ENCODE data around the gene EXOC2. TPM values are rescaled to one million over a fixed set of nuclear protein-coding genes. Genes with fewer than 3 reads are reported as not detected.

EXOC2 gene
- polyA plus RNA-seq, 1 donor (not counting 4 experiments of a cell fraction or from before 2014, with no cell fraction given): 28.4 TPM

- H3K9ac ChIP-seq (ENCODE audit: control insufficient read depth, extremely low read depth, insufficient read depth, low read length): no peak overlapping the region
Measured at GRCh38 chr6:451847-452246, 241.1 kb downstream of the EXOC2 start.

GRCh38 chr6:451336-451735, 241.6 kb downstream of the EXOC2 start:
- H3K9me3 ChIP-seq (ENCODE audit: control insufficient read depth, low read depth, low read length): no peaks in the 10 kb centered on the region
- no peak overlapping the region for H3K4me2 ChIP-seq (ENCODE audit: control insufficient read depth, extremely low read depth, insufficient read depth, low read depth, low read length)
- H3K79me2 ChIP-seq (ENCODE audit: control insufficient read depth, insufficient read depth, low read length): no peaks in the 10 kb centered on the region
- no peaks in the 10 kb centered on the region for H3K9me1 ChIP-seq (ENCODE audit: control insufficient read depth, extremely low read depth, insufficient read depth, low read length)
- no peak overlapping the region for H3K9ac ChIP-seq (ENCODE audit: control insufficient read depth, extremely low read depth, insufficient read depth, low read length)
- H3K36me3 ChIP-seq (ENCODE audit: control insufficient read depth in 2 of 2, extremely low read depth in 1 of 2, insufficient read depth in 2 of 2, low read length in 2 of 2): no peaks in the 10 kb centered on the region
- FAIRE-seq: no peak
- no peaks in the 10 kb centered on the region for H4K20me1 ChIP-seq (ENCODE audit: control insufficient read depth, extremely low read depth, insufficient read depth, low read length)
- dilution Hi-C loops (cut with MboI; ENCODE audit: extremely low pct_ligation_motif_present, low sequenced_read_pairs): no loop called here
- no peaks in the 10 kb centered on the region for H3K27me3 ChIP-seq (ENCODE audit: control insufficient read depth, extremely low read depth, insufficient read depth, low read length)
- DNase-seq (ENCODE audit: low read depth, low spot score): no peak
- no peak overlapping the region for H2AFZ ChIP-seq (ENCODE audit: control insufficient read depth, low read length)
- H3K4me1 ChIP-seq (ENCODE audit: control insufficient read depth, extremely low read depth, insufficient read depth, low read length): no peaks in the 10 kb centered on the region
- H3K4me3 ChIP-seq (ENCODE audit: control insufficient read depth in 2 of 3, extremely low read depth in 1 of 3, insufficient read depth in 2 of 3, low read depth in 1 of 3, low read length in 3 of 3): no peak overlapping the region
- TF ChIP-seq EZH2 (IDR thresholded peaks at IDR 0.05; ENCODE audit: low read length) (no peak), CTCF (optimal IDR thresholded peaks at IDR 0.05 in 1 of 3, IDR thresholded peaks at IDR 0.05 in 1 of 3, conservative IDR thresholded peaks at IDR 0.05 in 1 of 3; ENCODE audit: extremely low read depth in 1 of 3, insufficient read depth in 2 of 3, low read length in 3 of 3) (no peak)
- H3K27ac ChIP-seq (ENCODE audit: control insufficient read depth, insufficient read depth, low read length): no peak overlapping the region

More at GRCh38 chr6:451847-452246, 241.1 kb downstream of the EXOC2 start:
- H3K36me3 ChIP-seq (ENCODE audit: control insufficient read depth in 2 of 2, extremely low read depth in 1 of 2, insufficient read depth in 2 of 2, low read length in 2 of 2): no peaks in the 10 kb centered on the region
- DNase-seq (ENCODE audit: low read depth, low spot score): no peak
- dilution Hi-C loops (cut with MboI; ENCODE audit: extremely low pct_ligation_motif_present, low sequenced_read_pairs): no loop called here
- no peak for FAIRE-seq
- TF ChIP-seq EZH2 (IDR thresholded peaks at IDR 0.05; ENCODE audit: low read length): no peak
- no peak for TF ChIP-seq CTCF (optimal IDR thresholded peaks at IDR 0.05 in 1 of 3, IDR thresholded peaks at IDR 0.05 in 1 of 3, conservative IDR thresholded peaks at IDR 0.05 in 1 of 3; ENCODE audit: extremely low read depth in 1 of 3, insufficient read depth in 2 of 3, low read length in 3 of 3)
- no peaks in the 10 kb centered on the region for H3K4me1 ChIP-seq (ENCODE audit: control insufficient read depth, extremely low read depth, insufficient read depth, low read length)
- H3K9me1 ChIP-seq (ENCODE audit: control insufficient read depth, extremely low read depth, insufficient read depth, low read length): no peaks in the 10 kb centered on the region
- no peak overlapping the region for H3K4me3 ChIP-seq (ENCODE audit: control insufficient read depth in 2 of 3, extremely low read depth in 1 of 3, insufficient read depth in 2 of 3, low read depth in 1 of 3, low read length in 3 of 3)
- H3K27ac ChIP-seq (ENCODE audit: control insufficient read depth, insufficient read depth, low read length): no peak overlapping the region
- no peaks in the 10 kb centered on the region for H3K9me3 ChIP-seq (ENCODE audit: control insufficient read depth, low read depth, low read length)
- no peak overlapping the region for H3K4me2 ChIP-seq (ENCODE audit: control insufficient read depth, extremely low read depth, insufficient read depth, low read depth, low read length)
- no peaks in the 10 kb centered on the region for H3K27me3 ChIP-seq (ENCODE audit: control insufficient read depth, extremely low read depth, insufficient read depth, low read length)
- no peaks in the 10 kb centered on the region for H3K79me2 ChIP-seq (ENCODE audit: control insufficient read depth, insufficient read depth, low read length)
- no peak overlapping the region for H2AFZ ChIP-seq (ENCODE audit: control insufficient read depth, low read length)
- no peaks in the 10 kb centered on the region for H4K20me1 ChIP-seq (ENCODE audit: control insufficient read depth, extremely low read depth, insufficient read depth, low read length)

All from keratinocyte (primary cell).